A172 (cell line): ENCODE measurements around the gene GIMAP1. TPM values are rescaled to one million over a fixed set of nuclear protein-coding genes. Genes with fewer than 3 reads are reported as not detected.

ENCODE experiments used
- DNase-seq: peaks from one replicate; pipeline ENCODE4 v3.0.0-alpha.2; 2015; ENCODE audit warnings: low spot score
- total RNA-seq: library from RNA; depleted of rRNA; stranded (reverse); fragments of >200 nt; shearing (Covaris generic); gene quantifications from 2 replicates; pipeline ENCODE4 v1.2.3, GENCODE V29; 2014; rRNA removed

Gene GIMAP1
- total RNA-seq, 1 experiment from 2014 or later = not detected

GRCh38 chr7:150748376-150748775, 32.0 kb downstream of the GIMAP1 start:
- DNase-seq = no peak

- DNase-seq = no peak
These were observed 35.3 kb downstream of the GIMAP1 start for GRCh38 chr7:150751702-150752101.

GRCh38 chr7:150753239-150753638, 36.8 kb downstream of the GIMAP1 start:
- no peak for DNase-seq

- DNase-seq = peak; percentile 32
These were observed 37.6 kb downstream of the GIMAP1 start for GRCh38 chr7:150753826-150754603.

- DNase-seq = no peak
These were observed 38.5 kb downstream of the GIMAP1 start for GRCh38 chr7:150754951-150755350.

- peak; percentile 12 for DNase-seq
These were observed 39.2 kb downstream of the GIMAP1 start for GRCh38 chr7:150755473-150756099.

- no peak for DNase-seq
These were observed 39.8 kb downstream of the GIMAP1 start for GRCh38 chr7:150756166-150756565.

- DNase-seq = no peak
These were observed 40.4 kb downstream of the GIMAP1 start for GRCh38 chr7:150756858-150757257.

GRCh38 chr7:150759479-150759878, 43.1 kb downstream of the GIMAP1 start:
- no peak for DNase-seq

GRCh38 chr7:150766334-150766709, 49.9 kb downstream of the GIMAP1 start:
- DNase-seq = no peak

GRCh38 chr7:150769768-150770167, 53.4 kb downstream of the GIMAP1 start:
- no peak for DNase-seq

Other genes starting within 250 kb of the GIMAP1 start
- gene GIMAP7, start 201.7 kb upstream of the GIMAP1 start, total RNA-seq = not detected in 2 replicates
- not detected in 2 replicates for gene GIMAP4, start 149.2 kb upstream of the GIMAP1 start, total RNA-seq
- not detected in 2 replicates for gene GIMAP6, start 84.2 kb upstream of the GIMAP1 start, total RNA-seq
- gene GIMAP2, start 30.9 kb upstream of the GIMAP1 start, total RNA-seq = 3.0 and 7.5 TPM in 2 replicates
- not detected in 2 replicates for gene GIMAP5, start 20.8 kb downstream of the GIMAP1 start, total RNA-seq
- gene TMEM176B, start 83.8 kb downstream of the GIMAP1 start, total RNA-seq = not detected in 2 replicates
- gene TMEM176A, start 84.2 kb downstream of the GIMAP1 start, total RNA-seq = not detected in 2 replicates
- gene AOC1, start 135.9 kb downstream of the GIMAP1 start, total RNA-seq = not detected in 2 replicates